KMS-11 (cell line): ENCODE data around the gene LDLRAD3.

Experiments
- H2AFZ ChIP-seq: fragments of 200-600 bp; sonication (generic); 2 replicates; pipeline ENCODE4 v1.6.1; 2016; ENCODE audit warnings: antibody characterized with exemption, mixed run types, low read depth
- H3K27ac ChIP-seq: fragments of 200-600 bp; sonication (generic); 2 replicates; pipeline ENCODE4 v1.6.1; 2016; ENCODE audit warnings: mild to moderate bottlenecking, mixed run types
- H3K27me3 ChIP-seq: fragments of 200-600 bp; sonication (generic); 2 replicates; pipeline ENCODE4 v1.6.1; 2017; ENCODE audit warnings: mild to moderate bottlenecking, low read depth, mixed run types, moderate library complexity; ENCODE audit not compliant: insufficient read depth
- H3K36me3 ChIP-seq: fragments of 200-600 bp; sonication (generic); 2 replicates; pipeline ENCODE4 v1.6.1; 2017; ENCODE audit warnings: mild to moderate bottlenecking, mixed run types; ENCODE audit not compliant: insufficient read depth
- H3K4me1 ChIP-seq: fragments of 200-600 bp; sonication (generic); 2 replicates; pipeline ENCODE4 v1.6.1; 2016; ENCODE audit warnings: mild to moderate bottlenecking, low read depth, mixed run types; ENCODE audit not compliant: poor library complexity, severe bottlenecking
- H3K4me2 ChIP-seq: fragments of 200-600 bp; sonication (generic); 2 replicates; pipeline ENCODE4 v1.7.0; 2016; ENCODE audit warnings: mild to moderate bottlenecking, mixed run types
- H3K4me3 ChIP-seq: fragments of 200-600 bp; sonication (generic); IDR thresholded peaks from 2 replicates; pipeline ENCODE4 v1.6.1; 2017; ENCODE audit warnings: low read depth, low read length, mixed read lengths; ENCODE audit not compliant: insufficient read depth
- H3K79me2 ChIP-seq: fragments of 200-600 bp; sonication (generic); 2 replicates; pipeline ENCODE4 v1.6.1; 2016; ENCODE audit warnings: low read depth, mixed run types; ENCODE audit not compliant: insufficient read depth
- H3K9ac ChIP-seq: fragments of 200-600 bp; sonication (generic); 2 replicates; pipeline ENCODE4 v1.6.1; 2016; ENCODE audit warnings: mild to moderate bottlenecking, mixed run types
- H4K20me1 ChIP-seq: fragments of 200-600 bp; sonication (generic); 2 replicates; pipeline ENCODE4 v1.6.1; 2016; ENCODE audit warnings: mild to moderate bottlenecking, mixed run types; ENCODE audit not compliant: insufficient read depth
- TF ChIP-seq, protein P1 (sequence below): fragments of 200-600 bp; sonication (generic); conservative IDR thresholded peaks from 2 replicates; pipeline ENCODE4 v1.6.1; 2017; ENCODE audit warnings: low read depth, mild to moderate bottlenecking, antibody characterized with exemption, low read length, moderate library complexity, mixed read lengths

Gene LDLRAD3

DNA sequence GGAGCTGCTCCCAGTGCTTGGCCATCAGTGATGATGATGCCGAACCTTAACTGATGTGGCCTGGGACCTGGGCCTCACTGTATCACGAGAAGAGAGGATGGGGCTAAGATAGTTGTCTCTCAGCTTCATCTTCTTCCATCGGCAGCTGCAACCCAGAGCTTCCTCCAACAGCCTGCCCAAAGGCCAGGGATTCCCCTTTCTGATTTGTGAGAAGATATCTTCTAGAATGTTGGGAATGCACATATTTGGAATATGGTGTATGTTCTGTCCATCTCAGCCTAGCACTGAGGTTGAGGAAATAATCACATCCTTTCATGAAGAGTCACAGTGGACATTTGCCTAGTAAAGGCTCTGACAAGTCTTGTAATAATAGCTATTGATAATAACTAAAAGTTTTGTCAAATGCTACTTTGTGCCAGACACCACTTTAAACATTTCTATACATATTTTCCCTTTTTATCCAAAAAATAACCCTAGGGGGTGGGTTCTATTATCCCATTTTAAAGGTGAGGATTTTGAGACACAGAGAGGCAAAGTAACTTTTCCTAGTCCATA, 272.3 kb downstream of the LDLRAD3 start:
- Histone ChIP-seq H3K4me3 (no peak overlapping the region), H3K27me3 (no peaks in the 10 kb centered on the region), H2AFZ (no peak overlapping the region), H4K20me1 (no peaks in the 10 kb centered on the region), H3K36me3 (no peaks in the 10 kb centered on the region), H3K79me2 (no peaks in the 10 kb centered on the region), H3K4me1 (no peaks in the 10 kb centered on the region), H3K4me2 (no peak overlapping the region), H3K9ac (no peak overlapping the region), H3K27ac (no peak overlapping the region)
- TF ChIP-seq, protein P1, sequence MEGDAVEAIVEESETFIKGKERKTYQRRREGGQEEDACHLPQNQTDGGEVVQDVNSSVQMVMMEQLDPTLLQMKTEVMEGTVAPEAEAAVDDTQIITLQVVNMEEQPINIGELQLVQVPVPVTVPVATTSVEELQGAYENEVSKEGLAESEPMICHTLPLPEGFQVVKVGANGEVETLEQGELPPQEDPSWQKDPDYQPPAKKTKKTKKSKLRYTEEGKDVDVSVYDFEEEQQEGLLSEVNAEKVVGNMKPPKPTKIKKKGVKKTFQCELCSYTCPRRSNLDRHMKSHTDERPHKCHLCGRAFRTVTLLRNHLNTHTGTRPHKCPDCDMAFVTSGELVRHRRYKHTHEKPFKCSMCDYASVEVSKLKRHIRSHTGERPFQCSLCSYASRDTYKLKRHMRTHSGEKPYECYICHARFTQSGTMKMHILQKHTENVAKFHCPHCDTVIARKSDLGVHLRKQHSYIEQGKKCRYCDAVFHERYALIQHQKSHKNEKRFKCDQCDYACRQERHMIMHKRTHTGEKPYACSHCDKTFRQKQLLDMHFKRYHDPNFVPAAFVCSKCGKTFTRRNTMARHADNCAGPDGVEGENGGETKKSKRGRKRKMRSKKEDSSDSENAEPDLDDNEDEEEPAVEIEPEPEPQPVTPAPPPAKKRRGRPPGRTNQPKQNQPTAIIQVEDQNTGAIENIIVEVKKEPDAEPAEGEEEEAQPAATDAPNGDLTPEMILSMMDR = no peak

DNA sequence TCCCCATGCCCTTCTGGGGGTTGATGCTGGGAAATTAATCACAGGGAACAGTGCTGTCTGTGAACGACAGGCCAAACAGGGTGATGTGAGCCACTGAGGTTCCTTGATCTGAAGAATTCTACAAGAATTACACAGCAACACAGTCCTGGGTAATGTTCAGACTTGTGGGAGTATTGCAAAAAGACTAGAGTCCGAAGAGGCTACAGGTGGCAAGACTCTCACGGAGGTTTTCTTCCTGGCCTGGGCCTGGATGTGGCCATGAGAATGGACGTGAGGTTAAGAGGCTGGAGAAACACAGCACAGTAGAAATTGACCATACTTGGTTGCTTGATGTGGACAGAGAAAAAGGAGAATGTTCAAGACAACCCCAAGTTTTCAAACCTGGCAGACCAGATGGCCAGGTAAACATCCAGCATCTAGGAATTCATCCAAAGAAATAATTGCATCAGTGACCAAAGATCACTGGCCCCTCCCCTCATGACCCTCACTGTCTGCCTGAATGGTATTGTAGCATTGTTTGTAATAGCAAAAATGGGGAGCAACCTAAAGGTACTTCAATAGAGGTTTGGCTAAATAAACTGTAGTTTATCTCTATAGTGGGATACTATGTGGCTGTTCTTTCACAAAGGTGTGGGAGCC, 274.5 kb downstream of the LDLRAD3 start:
- H4K20me1 ChIP-seq = no peaks in the 10 kb centered on the region
- H3K4me2 ChIP-seq = no peak overlapping the region
- H3K4me3 ChIP-seq = no peak overlapping the region
- no peaks in the 10 kb centered on the region for H3K36me3 ChIP-seq
- no peak overlapping the region for H3K27ac ChIP-seq
- TF ChIP-seq, protein P1 = no peak
- no peaks in the 10 kb centered on the region for H3K4me1 ChIP-seq
- H2AFZ ChIP-seq = no peak overlapping the region
- no peak overlapping the region for H3K9ac ChIP-seq
- H3K79me2 ChIP-seq = no peaks in the 10 kb centered on the region
- H3K27me3 ChIP-seq = no peaks in the 10 kb centered on the region

DNA sequence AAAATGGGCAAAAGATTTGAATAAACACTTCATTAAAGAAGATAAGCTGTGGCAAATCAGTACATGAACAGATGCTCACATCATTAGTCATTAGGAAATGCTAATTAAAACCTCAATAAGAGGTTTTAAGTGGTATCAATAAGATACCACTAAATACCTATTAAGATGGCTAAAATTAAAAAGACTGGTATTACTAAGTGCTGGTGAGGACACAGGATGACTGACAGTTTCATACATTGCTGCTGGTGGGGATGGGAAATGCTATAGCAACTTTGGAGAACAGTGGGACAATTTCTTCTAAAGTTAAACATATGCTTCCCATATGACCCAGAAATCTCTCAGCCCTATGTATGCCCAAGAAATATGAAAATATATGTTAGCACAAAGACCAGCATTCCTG, 276.1 kb downstream of the LDLRAD3 start:
- no peaks in the 10 kb centered on the region for H3K36me3 ChIP-seq
- H3K27me3 ChIP-seq = no peaks in the 10 kb centered on the region
- no peak overlapping the region for H3K4me2 ChIP-seq
- H3K4me1 ChIP-seq = no peaks in the 10 kb centered on the region
- H3K27ac ChIP-seq = no peak overlapping the region
- no peak overlapping the region for H3K4me3 ChIP-seq
- TF ChIP-seq, protein P1 = no peak
- H3K79me2 ChIP-seq = no peaks in the 10 kb centered on the region
- H3K9ac ChIP-seq = no peak overlapping the region
- no peak overlapping the region for H2AFZ ChIP-seq
- no peaks in the 10 kb centered on the region for H4K20me1 ChIP-seq

DNA sequence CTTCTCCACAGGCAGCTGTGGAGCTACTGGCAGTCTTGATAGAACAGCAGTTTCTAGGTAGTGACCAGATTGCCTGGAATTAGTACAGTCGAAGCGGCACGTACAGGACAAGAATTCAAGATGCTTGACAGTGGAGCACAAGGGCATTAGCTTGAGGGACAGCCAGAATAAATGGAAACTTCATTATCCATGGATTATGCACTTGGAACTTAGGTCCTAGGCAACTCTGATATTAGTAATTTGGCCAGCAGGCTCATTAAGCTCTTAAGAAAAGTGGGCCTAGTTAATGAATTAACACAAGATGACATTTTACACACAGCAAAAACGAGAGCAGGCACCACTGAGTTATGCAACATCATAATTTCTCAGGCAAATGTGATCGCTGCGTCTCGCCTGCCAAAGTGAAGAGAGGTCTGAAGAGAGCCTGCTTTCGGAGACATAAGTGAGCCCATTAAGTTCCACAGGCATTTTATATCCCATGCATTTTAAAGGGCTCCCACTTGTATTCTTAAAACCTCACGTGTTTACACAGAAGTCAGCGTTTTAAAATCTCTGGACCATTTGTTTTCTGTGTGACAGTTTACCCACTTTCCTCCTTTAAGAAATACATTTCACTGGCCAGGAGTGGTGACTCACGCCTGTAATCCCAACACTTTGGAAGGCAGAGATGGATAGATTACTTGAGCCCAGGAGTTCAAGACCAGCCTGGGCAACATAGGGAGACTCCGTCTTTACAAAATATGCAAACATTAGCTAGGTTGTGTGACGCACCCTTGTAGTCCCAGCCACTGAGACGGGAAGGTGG, 279.2 kb downstream of the LDLRAD3 start:
- Histone ChIP-seq H3K4me2 (no peak overlapping the region), H3K9ac (no peak overlapping the region), H3K27ac (no peak overlapping the region), H2AFZ (no peak overlapping the region), H3K4me3 (no peak overlapping the region), H3K27me3 (no peaks in the 10 kb centered on the region), H3K4me1 (no peaks in the 10 kb centered on the region), H3K79me2 (no peaks in the 10 kb centered on the region), H4K20me1 (no peaks in the 10 kb centered on the region), H3K36me3 (no peaks in the 10 kb centered on the region)
- TF ChIP-seq, protein P1 = no peak
